T-helper 22 cell (primary cell): Measurements from ENCODE around the gene CNTNAP3B.
"Not testable (repeated sequence)": the region's sequence is repeated elsewhere in the genome, so short reads cannot be mapped to it uniquely, and the experiment has no call there.

ENCODE experiments used
- DNase-seq: peaks from one replicate; pipeline ENCODE4 v3.0.0-alpha.2; 2020; ENCODE audit warnings: low read depth

The CNTNAP3B gene

GRCh38 chr9:41977965-41978600 is 151.1 kb downstream of the CNTNAP3B start:
- DNase-seq: not testable (repeated sequence)

- DNase-seq: not testable (repeated sequence)
Measured at GRCh38 chr9:41974906-41975305, 154.3 kb downstream of the CNTNAP3B start.

GRCh38 chr9:41953007-41953406 is 176.2 kb downstream of the CNTNAP3B start:
- DNase-seq: not testable (repeated sequence)

GRCh38 chr9:41941738-41942137 is 187.5 kb downstream of the CNTNAP3B start:
- DNase-seq: not testable (repeated sequence)

GRCh38 chr9:41938143-41938542 is 191.1 kb downstream of the CNTNAP3B start:
- DNase-seq: not testable (repeated sequence)

DNA sequence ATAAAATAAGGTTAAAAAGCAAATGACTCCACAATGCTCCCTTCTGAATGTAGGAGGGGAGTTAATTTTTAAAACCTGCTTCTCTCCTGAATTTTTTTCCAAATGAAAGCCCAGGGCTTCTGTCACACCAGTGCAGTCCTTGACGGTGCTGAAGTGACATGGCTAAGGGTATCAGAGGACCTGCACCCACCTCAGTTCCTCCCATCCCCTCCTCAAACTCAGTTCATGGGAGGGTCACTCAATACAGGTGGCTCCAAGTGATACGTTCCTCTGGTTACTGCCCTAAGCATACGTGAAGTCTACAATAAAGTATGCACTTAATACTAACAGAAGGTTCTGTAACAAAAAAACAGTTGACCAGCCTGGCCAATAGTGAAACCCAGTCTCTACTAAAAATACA is 193.5 kb downstream of the CNTNAP3B start:
- DNase-seq: not testable (repeated sequence)

GRCh38 chr9:41929172-41929571 is 200.1 kb downstream of the CNTNAP3B start:
- not testable (repeated sequence) for DNase-seq

GRCh38 chr9:41917374-41917773 is 211.9 kb downstream of the CNTNAP3B start:
- DNase-seq: not testable (repeated sequence)

DNA sequence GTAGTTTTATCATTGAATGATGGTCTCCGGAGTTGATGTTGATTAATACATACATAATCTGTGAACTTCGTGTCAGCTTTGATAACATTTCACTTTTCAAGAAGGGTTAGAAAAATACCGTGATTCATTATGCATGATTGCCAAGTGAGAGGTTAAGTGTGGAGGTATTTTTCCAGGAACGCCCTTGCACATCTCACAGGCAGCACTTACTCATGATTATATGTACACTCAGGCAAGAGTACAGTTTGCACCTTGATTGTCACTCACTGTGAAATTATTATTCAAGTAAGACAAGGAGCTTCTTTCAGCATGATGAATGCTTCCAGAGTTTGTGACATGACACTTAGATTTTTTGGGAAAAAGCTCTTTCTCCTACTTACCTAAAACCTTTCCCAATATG is 223.7 kb downstream of the CNTNAP3B start:
- DNase-seq: not testable (repeated sequence)

GRCh38 chr9:41902762-41903161 is 226.5 kb downstream of the CNTNAP3B start:
- DNase-seq: not testable (repeated sequence)

GRCh38 chr9:41898720-41899343 is 230.4 kb downstream of the CNTNAP3B start:
- DNase-seq: not testable (repeated sequence)

DNA sequence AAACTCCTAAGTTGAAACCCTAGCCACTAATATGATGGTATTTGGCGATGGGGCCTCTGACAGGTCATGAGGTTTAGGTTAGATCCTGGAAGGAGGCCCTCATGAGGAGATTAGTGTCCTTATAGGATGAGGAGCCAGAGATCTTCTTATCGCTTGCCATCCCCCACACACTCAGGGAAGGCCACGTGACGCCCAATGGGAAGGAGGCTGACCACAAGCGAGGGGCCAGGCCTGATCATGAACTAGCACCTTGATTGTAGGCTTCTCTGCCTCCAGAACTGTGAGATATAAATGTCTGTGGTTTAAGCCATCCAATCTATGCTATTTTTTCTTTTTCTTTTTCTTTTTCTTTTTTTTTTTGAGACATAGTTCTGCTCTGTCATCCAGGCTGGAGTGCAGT is 254.7 kb downstream of the CNTNAP3B start:
- not testable (repeated sequence) for DNase-seq

DNA sequence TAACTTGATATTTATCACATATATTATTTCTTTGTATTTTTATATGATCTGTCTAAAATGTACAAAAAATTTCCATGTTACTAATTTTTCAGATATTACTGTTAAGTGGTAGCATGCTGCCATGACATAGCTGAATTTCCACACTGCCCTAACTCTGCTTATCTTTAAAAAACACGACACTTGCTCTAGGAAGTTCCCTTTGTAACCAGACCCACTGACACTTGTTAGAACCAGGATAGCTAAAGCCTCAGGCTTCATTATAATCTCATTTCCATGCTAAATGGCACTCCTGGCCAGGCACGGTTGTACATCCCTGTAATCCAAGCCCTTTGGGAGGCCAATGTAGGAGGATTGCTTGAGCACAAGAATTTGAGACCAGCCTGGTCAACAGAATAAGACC is 273.8 kb downstream of the CNTNAP3B start:
- DNase-seq: not testable (repeated sequence)

DNA sequence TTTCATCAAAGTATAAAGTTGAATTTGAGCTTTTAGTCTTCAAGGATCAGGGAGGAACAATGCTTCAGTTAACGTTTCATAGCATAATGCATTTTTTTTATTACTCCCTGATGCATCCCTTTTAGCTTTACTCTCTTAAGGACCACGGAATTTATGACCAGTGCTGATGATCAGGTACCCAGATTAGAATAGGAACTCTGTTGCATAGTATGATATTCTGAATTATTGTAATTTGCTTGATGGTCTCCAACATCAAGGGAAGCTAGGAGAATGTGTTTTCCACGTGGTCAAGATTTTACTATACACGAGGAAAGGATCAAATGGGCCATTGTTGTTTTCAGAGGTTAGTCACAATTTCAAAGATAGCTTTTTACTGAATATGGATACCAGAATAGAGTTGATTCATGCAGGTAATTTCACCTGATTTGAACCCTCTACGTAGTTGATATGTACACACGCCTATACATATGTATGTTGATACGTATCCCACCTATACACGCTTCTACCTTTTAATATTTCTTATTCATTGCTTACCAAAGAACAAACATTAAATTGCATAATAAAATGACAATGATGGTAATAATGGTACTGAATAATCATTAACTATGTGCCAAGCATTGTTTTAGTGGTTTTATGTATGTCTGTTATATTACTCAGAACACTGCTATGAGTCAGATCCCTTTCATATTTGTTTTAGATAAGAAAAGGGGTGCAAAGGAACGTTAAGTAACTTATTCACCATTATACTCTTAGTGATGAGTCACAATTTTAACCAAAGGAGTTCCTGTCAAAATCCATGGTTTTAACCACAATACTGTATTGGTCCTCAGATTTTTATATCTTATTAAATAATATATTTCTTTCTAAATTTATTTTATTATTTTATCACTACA is 277.1 kb downstream of the CNTNAP3B start:
- not testable (repeated sequence) for DNase-seq

- not testable (repeated sequence) for DNase-seq
Measured at GRCh38 chr9:41847829-41848228, 281.4 kb downstream of the CNTNAP3B start.
